ENCODE results near the gene GADD45G.

- TF ChIP-seq RAD21 (conservative IDR thresholded peaks at IDR 0.05 in 1 of 2, IDR thresholded peaks at IDR 0.05 in 1 of 2) (no peak), CHD4 (IDR thresholded peaks at IDR 0.05; ENCODE audit: borderline replicate concordance) (no peak), CTCF (IDR thresholded peaks at IDR 0.05) (no peak), MAZ (IDR thresholded peaks at IDR 0.05; ENCODE audit: borderline replicate concordance, low read depth, low read length) (no peak)
Observed at GRCh38 chr9:89595646-89596045, 9.2 kb upstream of the GADD45G start.

All from A549 (cell line).